Right lobe of liver (tissue), 6 donors: ENCODE results near the gene B3GALT6. TPM values are rescaled to one million over a fixed set of nuclear protein-coding genes. Genes with fewer than 3 reads are reported as not detected.

Experiments
- ATAC-seq, 4 donors: fragments of 200-7000 bp; cut with Tn5 transposase; one replicate each; pipeline ENCODE4 v1.9.1; 2020; ENCODE audit warnings: mild to moderate bottlenecking in 4 of 4, moderate library complexity in 4 of 4
- DNase-seq, 3 donors: peaks; one replicate each; pipeline ENCODE4 v3.0.0-alpha.2; 2020
- H3K27ac ChIP-seq, 3 donors: fragments of 200-600 bp; one replicate each; pipeline ENCODE4 v1.8.0; 2022
- H3K27me3 ChIP-seq, 2 donors: fragments of 200-600 bp; one replicate each; pipeline ENCODE4 v1.8.0; 2022
- H3K36me3 ChIP-seq, 4 donors: fragments of 200-600 bp; sonication (generic) in 1 of 4; one replicate each; pipeline versions ENCODE4 v1.5.1 to v1.8.0; 2017 to 2022; ENCODE audit warnings: control low read depth in 1 of 4
- H3K4me1 ChIP-seq, 4 donors: fragments of 200-600 bp; sonication (generic) in 1 of 4; one replicate each; pipeline versions ENCODE4 v1.5.1 to v1.8.0; 2017 to 2022; ENCODE audit warnings: control low read depth in 1 of 4
- H3K4me3 ChIP-seq, 3 donors: fragments of 200-600 bp; one replicate each; pipeline ENCODE4 v1.8.0; 2022
- H3K9me3 ChIP-seq, 4 donors: fragments of 200-600 bp; sonication (generic) in 1 of 4; one replicate each; pipeline versions ENCODE4 v1.5.1 to v1.8.0; 2017 to 2022; ENCODE audit warnings: control low read depth in 1 of 4
- POLR2A ChIP-seq: fragments of 450-650 bp; IDR thresholded peaks from one replicate; pipeline ENCODE4 v1.6.1; 2017; ENCODE audit warnings: antibody characterized with exemption, mild to moderate bottlenecking
- WGBS: methylation state at CpG from one replicate; pipeline ENCODE4 v1.1.6; 2018; ENCODE audit warnings: low coverage, low lambda C conversion rate; ENCODE audit not compliant: insufficient coverage; ENCODE audit errors: missing lambda C conversion rate; 5-methylcytosine and 5-hydroxymethylcytosine counted together
- intact Hi-C, 2 donors: fragments of 100-400 bp; cut with DNase I; formaldehyde crosslinking; loops; one replicate each; pipeline versions ENCODE4 v1.11.2 to v1.14.1; 2022
- total RNA-seq, 6 experiments: library from RNA; depleted of rRNA in 2 of 6; stranded (reverse); fragments of >200 nt in 2 of 6; fragmentation: NEBNext Ultra II Directional in 3 of 6; extraction: Animal tissue kit (Norgen Biotek cat#: 25700) in 3 of 6; gene quantifications; one replicate each; pipeline versions ENCODE4 v1.1.0 to v1.2.4, GENCODE V29; 2016 to 2023
- TF ChIP-seq, protein P1 (sequence below), 4 donors: fragments of 200-600 bp in 3 of 4; fragments of 450-650 bp in 1 of 4; IDR thresholded peaks; one replicate each; pipeline versions ENCODE4 v1.5.1 to v1.8.0; 2016 to 2022; ENCODE audit warnings: antibody characterized with exemption in 4 of 4, mild to moderate bottlenecking in 2 of 4
- donor health status: DM: no; HTN: yes; CAD: no.
- donor health status: DM: no; HTN: no; CAD: no.
- donor health status: DM: no; HTN: no; CAD: no.
- donor health status: DM: no; HTN: yes; CAD: no.
- donor health status: DM: no; HTN: yes; CAD: no.

B3GALT6 gene
- total RNA-seq, 6 experiments from 2014 or later = 6.3 to 14.3 (median 7.8) TPM

DNA sequence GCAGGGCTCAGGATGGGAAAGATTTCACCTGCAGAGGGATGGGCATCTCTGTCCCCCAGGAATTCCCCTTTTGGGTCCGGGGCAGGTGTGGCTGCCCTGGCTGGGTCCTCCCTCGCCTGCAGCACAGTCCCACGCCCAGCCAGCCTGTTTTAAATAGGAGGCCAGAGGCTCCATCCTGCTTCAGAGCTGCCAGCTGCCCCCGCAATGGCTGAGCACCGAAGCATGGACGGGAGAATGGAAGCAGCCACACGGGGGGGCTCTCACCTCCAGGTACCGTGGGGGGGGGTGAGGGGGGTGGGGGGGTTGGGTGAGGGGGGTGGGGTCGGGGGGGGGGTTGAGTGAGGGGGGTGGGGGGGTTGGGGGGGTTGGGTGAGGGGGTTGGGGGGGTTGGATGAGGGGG, 51.8 kb downstream of the B3GALT6 start:
- ATAC-seq (no peak), DNase-seq (no peak)
- no peak overlapping the region for H3K27ac ChIP-seq
- no peaks in the 10 kb centered on the region for H3K27me3 ChIP-seq
- no peaks in the 10 kb centered on the region for H3K36me3 ChIP-seq
- H3K9me3 ChIP-seq = no peaks in the 10 kb centered on the region
- intact Hi-C loops = no loop called here
- TF ChIP-seq, protein P1, sequence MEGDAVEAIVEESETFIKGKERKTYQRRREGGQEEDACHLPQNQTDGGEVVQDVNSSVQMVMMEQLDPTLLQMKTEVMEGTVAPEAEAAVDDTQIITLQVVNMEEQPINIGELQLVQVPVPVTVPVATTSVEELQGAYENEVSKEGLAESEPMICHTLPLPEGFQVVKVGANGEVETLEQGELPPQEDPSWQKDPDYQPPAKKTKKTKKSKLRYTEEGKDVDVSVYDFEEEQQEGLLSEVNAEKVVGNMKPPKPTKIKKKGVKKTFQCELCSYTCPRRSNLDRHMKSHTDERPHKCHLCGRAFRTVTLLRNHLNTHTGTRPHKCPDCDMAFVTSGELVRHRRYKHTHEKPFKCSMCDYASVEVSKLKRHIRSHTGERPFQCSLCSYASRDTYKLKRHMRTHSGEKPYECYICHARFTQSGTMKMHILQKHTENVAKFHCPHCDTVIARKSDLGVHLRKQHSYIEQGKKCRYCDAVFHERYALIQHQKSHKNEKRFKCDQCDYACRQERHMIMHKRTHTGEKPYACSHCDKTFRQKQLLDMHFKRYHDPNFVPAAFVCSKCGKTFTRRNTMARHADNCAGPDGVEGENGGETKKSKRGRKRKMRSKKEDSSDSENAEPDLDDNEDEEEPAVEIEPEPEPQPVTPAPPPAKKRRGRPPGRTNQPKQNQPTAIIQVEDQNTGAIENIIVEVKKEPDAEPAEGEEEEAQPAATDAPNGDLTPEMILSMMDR (IDR thresholded peaks at IDR 0.05) = no peak
- TF ChIP-seq POLR2A = no peak
- H3K4me3 ChIP-seq = no peak overlapping the region
- WGBS = 3% methylated on average over 5 of the region's 9 CpGs
- peaks cover 0 to 15% (median 6%) of the 10 kb centered on the region in 4 donors for H3K4me1 ChIP-seq

Other genes starting within 250 kb of the B3GALT6 start
- gene HES4, start 232.1 kb upstream of the B3GALT6 start, total RNA-seq = 10 to 100 TPM in 2 of 6 experiments, 1 to 10 TPM in 4; 1.6 to 21.5 (median 5.2) TPM
- gene ISG15, start 218.7 kb upstream of the B3GALT6 start, total RNA-seq = 10 to 100 TPM; 16.3 to 98.7 (median 26.4) TPM
- gene AGRN, start 212.1 kb upstream of the B3GALT6 start, total RNA-seq = 10 to 100 TPM; 14.2 to 44.5 (median 35.2) TPM
- gene RNF223, start 157.9 kb upstream of the B3GALT6 start, total RNA-seq = not detected
- gene C1orf159, start 116.1 kb upstream of the B3GALT6 start, total RNA-seq = 1 to 10 TPM; 4.0 to 7.7 (median 6.4) TPM
- not detected for gene TTLL10, start 58.4 kb upstream of the B3GALT6 start, total RNA-seq
- gene TNFRSF18, start 25.6 kb upstream of the B3GALT6 start, total RNA-seq = under 1 TPM in 2 of 6 experiments, not detected in 4; 0.24 to 0.27 TPM
- under 1 TPM in 4 of 6 experiments, not detected in 2; 0.20 to 0.99 (median 0.28) TPM for gene TNFRSF4, start 18.1 kb upstream of the B3GALT6 start, total RNA-seq
- gene SDF4, start 236 bp upstream of the B3GALT6 start, total RNA-seq = 100 to 1,000 TPM; 112 to 148 (median 142) TPM
- gene C1QTNF12, start 14.5 kb downstream of the B3GALT6 start, total RNA-seq = 1 to 10 TPM in 4 of 6 experiments, under 1 TPM in 1, not detected in 1; 0.40 to 4.0 (median 1.1) TPM
- gene UBE2J2, start 41.6 kb downstream of the B3GALT6 start, total RNA-seq = 10 to 100 TPM; 25.5 to 30.6 (median 26.9) TPM
- gene SCNN1D, start 48.2 kb downstream of the B3GALT6 start, total RNA-seq = 1 to 10 TPM; 1.7 to 6.2 (median 3.4) TPM
- 10 to 100 TPM; 20.1 to 28.0 (median 22.0) TPM for gene ACAP3, start 75.7 kb downstream of the B3GALT6 start, total RNA-seq
- 10 to 100 TPM in 2 of 6 experiments, 1 to 10 TPM in 4; 5.6 to 21.6 (median 8.4) TPM for gene PUSL1, start 76.4 kb downstream of the B3GALT6 start, total RNA-seq
- gene INTS11, start 92.4 kb downstream of the B3GALT6 start, total RNA-seq = 10 to 100 TPM; 35.1 to 52.4 (median 43.5) TPM
- gene CPTP, start 92.6 kb downstream of the B3GALT6 start, total RNA-seq = 10 to 100 TPM; 26.9 to 57.7 (median 33.1) TPM
- gene TAS1R3, start 99.0 kb downstream of the B3GALT6 start, total RNA-seq = 1 to 10 TPM in 2 of 6 experiments, under 1 TPM in 4; 0.10 to 2.7 (median 0.33) TPM
- 10 to 100 TPM; 32.7 to 54.6 (median 41.2) TPM for gene DVL1, start 117.2 kb downstream of the B3GALT6 start, total RNA-seq
- gene MXRA8, start 126.3 kb downstream of the B3GALT6 start, total RNA-seq = 10 to 100 TPM in 2 of 6 experiments, 1 to 10 TPM in 4; 2.2 to 11.9 (median 3.3) TPM
- 100 to 1,000 TPM in 3 of 6 experiments, 10 to 100 TPM in 3; 70.0 to 140 (median 104) TPM for gene AURKAIP1, start 143.0 kb downstream of the B3GALT6 start, total RNA-seq
- 100 to 1,000 TPM in 4 of 6 experiments, 10 to 100 TPM in 2; 80.8 to 127 (median 101) TPM for gene CCNL2, start 167.1 kb downstream of the B3GALT6 start, total RNA-seq
- gene MRPL20, start 175.1 kb downstream of the B3GALT6 start, total RNA-seq = 10 to 100 TPM; 44.1 to 91.2 (median 56.5) TPM
- under 1 TPM; 0.19 to 0.89 (median 0.35) TPM for gene ANKRD65, start 189.0 kb downstream of the B3GALT6 start, total RNA-seq
- 100 to 1,000 TPM in 1 of 6 experiments, 10 to 100 TPM in 5; 39.5 to 195 (median 78.7) TPM for gene VWA1, start 203.5 kb downstream of the B3GALT6 start, total RNA-seq
- gene ATAD3C, start 217.5 kb downstream of the B3GALT6 start, total RNA-seq = 1 to 10 TPM in 4 of 6 experiments, under 1 TPM in 2; 0.74 to 3.1 (median 1.9) TPM
- 10 to 100 TPM in 3 of 6 experiments, 1 to 10 TPM in 3; 8.9 to 15.0 (median 10.2) TPM for gene ATAD3B, start 239.5 kb downstream of the B3GALT6 start, total RNA-seq